Measurements from ENCODE around the gene MRPS17.
"Not testable (repeated sequence)": the region's sequence is repeated elsewhere in the genome, so short reads cannot be mapped to it uniquely, and the experiment has no call there.

MRPS17 gene

DNA sequence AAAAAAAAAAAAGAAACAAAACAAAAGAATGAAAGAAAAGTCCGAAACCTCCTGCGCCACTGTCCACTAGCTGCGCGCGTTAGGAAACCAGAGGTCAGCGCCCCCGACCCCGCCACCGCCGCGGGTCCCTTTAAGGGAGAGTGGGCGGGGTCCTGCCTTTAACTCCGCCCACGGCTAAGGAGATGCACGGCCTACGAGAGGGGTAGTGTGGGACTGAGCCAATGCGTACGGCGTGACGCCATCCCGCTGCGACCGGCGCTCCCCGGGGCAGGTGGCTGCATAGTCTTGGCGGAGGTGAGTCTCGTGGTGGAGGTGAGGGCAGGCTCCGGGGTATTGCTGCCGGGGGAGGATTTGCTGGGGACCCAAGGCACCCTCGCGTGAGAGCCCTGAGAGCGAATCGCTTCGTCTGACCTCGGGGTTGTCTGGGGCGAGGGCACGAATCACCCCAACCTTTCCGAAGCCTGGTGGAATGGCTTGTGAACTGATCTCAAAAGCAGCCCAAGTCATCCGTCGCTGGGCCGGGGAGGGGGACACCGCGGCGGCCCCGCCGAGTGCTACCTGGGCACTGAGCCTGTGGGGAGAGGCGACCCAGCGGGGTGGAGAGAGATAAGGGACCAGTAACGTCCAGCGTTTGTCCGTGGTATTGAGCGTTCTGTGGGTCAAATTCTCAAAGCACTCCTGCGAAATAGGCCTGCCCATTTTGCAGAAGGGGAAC lies at the start of gene MRPS17:
Gene MRPS17 (plus strand): TSS at position 241 of the 715 bp plus-strand sequence. CDS start 1,319 bp downstream, outside the sequence.
- peak; percentile 32 for FAIRE-seq

DNA sequence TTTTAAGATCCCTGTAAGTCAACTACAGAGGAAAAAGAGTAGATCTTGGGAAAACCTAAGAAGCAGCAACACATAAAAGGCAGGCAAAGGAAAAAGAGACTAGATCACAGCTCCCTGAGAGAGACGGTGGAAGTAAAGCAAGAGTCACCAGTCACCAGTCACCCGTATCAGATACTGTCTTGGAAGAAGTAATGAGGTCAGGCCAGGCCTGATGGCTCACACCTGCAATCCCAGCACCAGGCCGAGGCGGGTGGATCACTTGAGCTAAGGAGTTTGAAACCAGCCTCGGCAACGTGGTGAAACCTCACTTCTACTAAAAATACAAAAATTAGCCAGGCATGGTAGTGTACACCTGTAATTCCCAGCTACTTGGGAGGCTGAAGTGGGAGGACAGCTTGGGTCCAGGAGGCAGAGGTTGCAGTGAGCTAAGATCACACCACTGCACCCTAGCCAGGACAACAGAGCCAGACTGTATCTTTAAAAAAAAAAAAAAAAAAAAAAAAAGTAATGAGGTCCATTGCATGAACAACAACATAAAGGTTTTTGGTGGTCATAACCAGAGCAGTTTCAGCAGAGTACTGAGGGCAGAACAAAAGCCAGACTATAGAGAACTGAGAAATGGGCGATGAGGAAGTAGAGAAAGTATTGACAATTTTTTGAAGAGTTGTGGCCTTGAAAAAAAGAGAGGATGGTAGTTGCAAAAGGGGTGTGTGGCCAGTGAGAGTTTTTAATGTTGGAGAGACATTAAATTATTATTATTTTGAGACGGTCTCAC lies 47.5 kb upstream of the MRPS17 start:
- no peak for FAIRE-seq

DNA sequence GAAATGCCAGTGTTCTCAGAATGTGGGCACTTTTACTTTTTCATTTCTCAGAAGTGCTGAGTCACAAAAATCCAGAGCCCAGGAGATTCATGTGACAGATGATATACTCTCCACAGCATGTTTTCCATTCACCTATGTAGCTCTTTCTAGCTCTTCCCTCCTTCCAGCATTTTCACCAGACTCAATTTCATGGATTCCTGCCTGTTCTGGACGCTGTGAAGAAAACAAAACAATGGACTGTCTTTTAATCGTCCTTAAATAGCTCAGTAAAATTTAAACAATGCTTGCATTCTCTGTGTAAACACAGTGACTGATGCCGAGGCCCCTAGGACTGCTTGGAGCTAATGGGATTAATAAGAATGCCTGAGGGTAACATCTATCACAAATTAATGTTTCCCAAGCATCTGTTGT lies 38.9 kb upstream of the MRPS17 start:
- no peak for FAIRE-seq

DNA sequence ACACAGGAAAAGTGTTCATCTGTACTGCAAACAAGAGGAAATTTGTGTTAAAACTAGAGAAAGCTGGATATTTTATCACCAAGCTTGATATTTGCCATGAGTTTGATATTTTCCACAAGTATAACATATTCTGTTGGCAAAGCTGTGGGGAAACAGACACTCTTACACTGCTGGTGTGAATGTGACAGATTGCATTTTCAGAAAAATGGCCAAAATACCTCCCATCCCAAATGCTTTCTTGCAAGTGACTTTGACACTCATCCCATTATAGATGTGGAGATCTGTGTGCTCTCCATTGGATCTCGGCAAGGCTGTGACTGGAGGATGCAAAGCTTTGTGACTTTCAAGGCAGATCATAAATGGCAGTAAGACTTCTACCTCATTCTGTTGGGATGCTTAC lies 33.9 kb upstream of the MRPS17 start:
- FAIRE-seq, result no peak

DNA sequence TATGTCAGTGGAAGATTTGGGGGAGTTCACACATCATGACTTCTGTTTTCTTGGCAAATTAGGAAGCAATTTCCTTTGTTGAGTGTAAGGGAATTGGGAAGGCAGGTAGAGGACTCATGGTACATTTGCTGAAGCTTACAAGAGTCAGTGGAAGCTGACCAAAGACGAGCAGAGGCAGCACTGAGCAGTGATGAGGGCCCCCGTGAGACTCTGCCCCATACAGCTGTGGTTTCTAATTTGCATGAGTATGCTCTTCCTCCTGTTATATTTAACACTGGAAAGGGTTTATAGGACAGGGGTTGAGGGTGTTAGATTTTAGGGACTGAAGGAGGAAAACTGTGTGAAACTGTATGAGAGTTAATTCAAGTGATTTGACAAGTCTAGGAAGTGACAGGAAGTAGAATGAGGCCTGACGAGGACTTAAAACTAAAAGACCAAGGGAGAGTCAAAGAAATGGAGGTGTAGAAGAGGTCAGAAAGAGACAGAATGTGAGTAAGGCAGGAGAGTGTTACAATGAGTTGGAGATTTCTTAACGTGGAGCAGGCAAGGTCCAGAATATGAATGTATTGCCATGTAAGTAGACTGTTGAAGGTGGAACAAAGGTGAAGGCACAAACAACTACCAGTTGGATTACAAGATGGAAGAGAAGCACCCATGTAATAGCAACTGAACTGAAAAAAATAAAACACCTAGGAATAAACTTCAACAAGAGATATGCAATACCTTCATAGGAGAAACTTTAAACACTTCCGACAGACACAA lies 23.5 kb upstream of the MRPS17 start:
- FAIRE-seq, result no peak

DNA sequence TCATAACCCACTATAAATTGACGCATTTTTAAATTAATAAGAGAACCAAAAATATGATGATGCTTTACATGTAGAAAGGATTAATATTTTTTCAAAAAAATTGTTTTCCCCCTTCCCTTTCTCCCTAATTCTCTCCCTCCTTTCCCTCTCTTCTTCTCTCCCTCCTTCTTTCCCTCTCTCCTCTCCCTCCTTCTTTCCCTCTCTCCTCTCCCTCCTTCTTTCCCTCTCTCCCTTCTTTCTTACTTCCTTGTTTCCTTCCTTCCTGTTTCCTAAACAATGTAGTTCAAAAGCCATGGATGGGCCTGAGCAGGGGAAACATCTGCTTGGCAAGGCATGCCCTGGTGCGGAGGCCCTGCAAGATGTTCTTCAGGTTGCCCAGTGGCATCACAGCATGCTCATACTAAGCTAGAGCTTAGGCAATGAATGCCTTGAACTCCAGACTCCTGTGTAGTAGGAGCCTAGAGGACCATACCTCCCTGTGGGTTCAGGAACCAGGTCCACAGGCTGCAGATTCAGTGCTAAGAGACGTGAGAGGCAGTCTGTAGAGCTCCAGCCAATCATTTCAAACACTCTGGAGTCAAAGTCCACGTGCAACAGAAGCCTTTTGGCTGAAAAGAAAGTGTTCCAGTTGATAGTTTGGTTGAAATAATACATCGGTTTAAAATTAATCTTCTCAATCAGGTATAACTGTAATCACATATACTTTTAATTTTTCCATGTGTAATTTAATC lies 20.1 kb upstream of the MRPS17 start:
- no peak for FAIRE-seq

DNA sequence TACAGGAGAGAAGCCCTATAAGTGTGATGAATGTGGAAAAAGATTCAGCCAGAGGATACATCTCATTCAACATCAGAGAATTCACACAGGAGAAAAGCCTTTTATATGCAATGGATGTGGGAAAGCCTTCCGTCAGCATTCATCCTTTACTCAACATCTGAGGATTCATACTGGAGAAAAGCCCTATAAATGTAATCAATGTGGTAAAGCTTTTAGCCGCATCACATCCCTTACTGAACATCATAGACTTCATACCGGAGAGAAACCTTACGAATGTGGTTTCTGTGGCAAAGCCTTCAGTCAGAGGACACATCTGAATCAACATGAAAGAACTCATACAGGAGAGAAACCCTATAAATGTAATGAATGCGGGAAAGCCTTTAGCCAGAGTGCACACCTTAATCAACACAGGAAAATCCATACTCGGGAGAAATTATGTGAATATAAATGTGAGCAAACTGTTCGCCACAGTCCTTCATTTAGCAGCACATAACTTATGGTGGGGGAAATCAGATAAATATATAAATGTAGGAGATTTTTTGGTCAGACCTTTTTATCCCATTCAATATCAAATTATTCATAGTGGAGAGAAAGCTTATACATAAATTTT lies 12.1 kb upstream of the MRPS17 start:
- FAIRE-seq, result no peak

DNA sequence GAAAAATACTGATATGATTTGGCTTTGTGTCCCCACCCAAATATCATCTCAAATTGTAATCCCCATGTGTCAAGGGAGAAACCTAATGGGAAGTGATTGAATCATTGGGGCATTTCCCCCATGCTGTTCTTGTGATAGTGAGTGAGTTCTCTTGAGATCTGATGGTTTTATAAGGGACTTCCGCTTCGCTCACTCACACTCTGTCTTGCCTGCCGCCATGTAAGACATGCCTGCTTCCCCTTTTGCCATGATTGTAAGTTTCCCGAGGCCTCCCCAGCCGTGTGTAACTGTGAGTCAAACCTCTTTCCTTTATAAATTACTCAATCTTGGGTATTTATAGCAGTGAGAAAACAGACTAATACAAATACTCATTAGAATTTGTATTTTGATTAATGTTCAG lies 5.1 kb upstream of the MRPS17 start:
- no peak for FAIRE-seq

DNA sequence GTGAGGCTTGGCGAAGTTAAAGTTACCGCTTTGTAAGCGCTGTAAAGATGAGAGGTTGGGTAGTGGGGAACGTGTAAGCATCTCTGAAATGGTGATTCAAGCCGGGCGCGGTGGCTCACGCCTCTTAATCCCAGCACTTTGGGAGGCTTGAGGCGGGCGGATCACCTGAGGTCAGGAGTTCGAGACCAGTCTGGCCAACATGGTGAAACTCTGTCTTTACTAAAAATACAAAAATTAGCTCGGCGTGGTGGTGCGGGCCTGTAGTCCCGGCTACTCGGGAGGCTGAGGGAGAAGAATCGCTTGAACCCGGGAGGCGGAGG lies 635 bp downstream of the MRPS17 start:
- FAIRE-seq, result not testable (repeated sequence)

DNA sequence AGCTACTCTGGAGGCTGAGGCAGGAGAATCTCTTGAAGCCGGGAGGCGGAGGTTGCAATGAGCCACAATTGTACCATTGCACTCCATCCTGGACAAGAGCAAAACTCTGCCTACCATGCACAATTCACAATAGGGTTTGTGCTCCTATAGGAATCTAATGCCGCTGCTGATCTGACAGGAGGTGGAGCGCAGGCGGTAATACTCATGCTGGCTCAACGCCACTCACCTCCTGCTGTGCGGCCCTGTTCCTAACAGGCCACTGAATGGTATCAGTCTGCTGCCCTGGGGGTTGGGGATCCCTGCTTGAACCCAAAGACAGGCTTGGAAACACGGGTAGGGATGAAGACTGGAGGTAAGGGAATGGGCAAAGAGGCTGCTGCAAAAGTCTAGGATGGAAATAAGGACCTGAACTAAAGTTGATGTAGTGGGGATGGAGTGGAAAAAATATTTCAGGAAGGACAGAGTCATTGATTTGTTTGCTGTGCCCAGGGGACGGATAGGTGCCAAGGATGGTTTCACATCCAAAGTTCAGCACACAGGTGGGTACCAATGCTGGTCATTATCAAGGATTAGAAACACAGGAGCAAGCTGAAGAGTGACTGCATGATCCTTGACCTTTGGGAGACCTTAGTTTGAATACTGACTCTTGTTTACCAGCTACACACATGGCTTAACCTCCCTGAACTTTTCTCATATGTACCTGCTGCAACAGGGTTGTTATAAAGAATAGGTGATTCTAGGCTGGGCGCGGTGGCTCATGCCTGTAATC lies 2.2 kb downstream of the MRPS17 start:
- no peak for FAIRE-seq

DNA sequence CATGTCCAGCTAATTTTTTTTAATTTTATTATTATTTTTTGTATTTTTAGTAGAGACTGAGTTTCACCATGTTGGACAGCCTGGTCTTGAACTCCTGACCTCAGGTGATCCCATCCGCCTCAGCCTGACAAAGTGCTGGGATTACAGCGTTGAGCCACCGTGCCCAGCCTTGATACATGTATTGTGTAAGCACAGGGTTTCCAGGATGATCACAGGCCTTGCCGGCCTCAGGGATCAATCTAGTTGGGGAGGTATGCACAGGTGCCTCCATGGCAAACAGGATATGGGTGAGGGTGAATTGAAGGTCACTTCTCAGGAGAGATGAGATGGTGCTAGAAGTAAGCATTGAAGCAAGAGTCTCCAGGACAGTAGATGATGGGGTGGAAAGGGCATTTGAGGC lies 5.5 kb downstream of the MRPS17 start:
- no peak for FAIRE-seq

DNA sequence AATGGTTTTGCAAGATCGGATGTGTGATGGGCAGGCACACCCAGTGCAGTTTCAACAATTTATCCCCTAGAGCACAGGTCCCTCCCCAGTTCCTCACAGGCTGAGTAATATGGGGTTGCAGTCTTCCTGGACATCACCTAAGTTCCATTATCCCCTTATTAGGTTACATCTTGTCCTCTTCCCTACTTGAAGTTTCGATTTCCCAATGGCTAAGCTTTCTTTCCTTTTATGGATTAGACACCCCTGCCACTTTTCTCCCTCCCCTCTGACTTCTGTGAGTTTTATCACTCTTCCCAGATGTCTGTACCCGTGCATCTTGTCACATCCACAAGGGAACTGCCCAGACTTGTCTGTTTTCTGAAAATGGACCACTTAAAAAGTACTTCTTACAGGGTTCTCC lies 10.3 kb downstream of the MRPS17 start:
- no peak for FAIRE-seq

DNA sequence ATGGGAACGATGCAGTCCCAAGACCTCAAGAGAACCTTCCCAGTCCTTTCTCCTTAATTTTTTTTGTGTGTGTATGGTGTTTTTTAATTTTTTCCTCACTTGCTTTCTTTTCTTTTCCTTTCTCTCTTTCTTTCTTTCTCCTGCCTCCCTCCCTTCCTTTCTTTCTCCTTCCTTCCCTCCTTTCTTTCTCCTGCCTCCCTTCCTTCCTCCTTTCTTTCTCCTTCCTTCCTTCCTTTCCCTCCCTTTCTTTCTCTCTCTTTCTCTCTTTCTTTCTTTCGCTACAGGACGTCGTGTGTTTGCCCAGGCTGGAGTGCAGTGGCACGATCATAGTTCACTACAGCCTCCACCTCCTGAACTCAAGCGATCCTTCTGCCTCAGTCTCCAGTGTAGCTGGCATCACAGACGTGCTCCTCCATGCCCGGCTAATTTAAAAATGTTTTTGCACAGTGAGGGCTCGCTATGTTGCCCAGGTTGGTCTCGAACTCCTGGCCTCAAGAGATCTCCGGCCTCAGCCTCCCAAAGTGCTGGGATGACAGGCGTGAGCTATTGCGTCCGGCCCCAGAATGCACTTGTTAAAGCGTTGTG lies 12.0 kb downstream of the MRPS17 start:
- no peak for FAIRE-seq

DNA sequence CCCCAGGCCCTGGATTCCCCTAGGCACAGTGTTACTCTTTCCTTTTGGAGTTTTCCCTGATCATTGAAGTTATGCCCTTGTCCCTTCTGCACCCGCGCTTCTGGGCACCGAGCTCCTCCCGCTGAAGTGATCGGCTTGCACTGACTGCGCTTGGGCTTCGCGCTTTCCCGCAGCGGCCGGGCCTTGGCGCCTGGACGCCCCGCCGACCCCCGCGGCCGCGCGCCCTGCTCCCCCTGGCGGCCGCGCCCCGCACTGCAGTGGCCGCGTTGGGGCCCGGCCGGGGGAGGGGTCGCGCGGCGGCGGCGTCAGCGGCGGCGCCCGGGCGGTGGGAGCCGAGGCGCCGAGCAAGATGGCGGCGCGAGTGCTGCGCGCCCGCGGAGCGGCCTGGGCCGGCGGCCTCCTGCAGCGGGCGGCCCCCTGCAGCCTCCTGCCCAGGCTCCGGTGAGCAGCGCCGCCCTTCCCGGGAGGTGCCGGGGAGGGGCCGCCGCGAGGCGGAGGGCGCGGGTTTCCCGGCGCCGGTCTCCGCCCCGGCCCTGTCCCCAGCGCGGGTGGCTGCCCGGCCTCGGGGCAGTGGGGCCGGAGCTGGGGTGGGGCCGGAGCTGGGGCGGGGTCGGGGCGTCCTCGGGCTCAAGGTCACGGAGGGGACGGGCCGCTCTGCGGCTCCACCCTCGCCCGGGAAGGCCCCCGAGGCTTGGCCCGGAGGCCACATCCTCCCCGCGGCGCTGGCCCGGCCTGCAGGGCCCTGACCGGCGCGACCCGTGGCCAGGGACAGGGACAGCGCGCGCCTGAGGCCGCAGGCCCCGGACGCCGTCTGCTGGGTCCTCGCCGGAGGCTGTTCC lies 12.8 kb downstream of the MRPS17 start, which contains the start of gene NIPSNAP2:
Gene NIPSNAP2 (plus strand): TSS at position 325 of the 839 bp plus-strand sequence. CDS start 25 bp downstream, at position 350.
- no peak for FAIRE-seq

DNA sequence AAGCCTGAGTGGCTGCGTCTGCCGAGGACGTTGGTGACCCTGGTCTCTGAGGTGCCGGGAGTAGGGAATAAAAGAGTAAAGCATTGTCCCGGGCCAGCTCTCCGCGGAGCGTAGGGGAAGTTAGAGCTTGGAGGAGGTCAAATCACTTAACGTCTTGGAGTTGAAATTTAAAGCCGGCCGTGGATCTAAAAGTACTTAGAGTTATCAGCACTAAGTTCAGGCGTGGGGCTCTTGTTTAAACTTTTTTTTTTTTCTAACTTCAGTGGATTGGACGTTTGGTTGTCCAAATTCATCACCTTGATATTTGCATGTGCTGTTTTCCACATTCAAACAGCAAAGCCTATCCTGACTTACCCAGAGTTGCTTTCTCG lies 13.4 kb downstream of the MRPS17 start:
- peak; percentile 47 for FAIRE-seq

DNA sequence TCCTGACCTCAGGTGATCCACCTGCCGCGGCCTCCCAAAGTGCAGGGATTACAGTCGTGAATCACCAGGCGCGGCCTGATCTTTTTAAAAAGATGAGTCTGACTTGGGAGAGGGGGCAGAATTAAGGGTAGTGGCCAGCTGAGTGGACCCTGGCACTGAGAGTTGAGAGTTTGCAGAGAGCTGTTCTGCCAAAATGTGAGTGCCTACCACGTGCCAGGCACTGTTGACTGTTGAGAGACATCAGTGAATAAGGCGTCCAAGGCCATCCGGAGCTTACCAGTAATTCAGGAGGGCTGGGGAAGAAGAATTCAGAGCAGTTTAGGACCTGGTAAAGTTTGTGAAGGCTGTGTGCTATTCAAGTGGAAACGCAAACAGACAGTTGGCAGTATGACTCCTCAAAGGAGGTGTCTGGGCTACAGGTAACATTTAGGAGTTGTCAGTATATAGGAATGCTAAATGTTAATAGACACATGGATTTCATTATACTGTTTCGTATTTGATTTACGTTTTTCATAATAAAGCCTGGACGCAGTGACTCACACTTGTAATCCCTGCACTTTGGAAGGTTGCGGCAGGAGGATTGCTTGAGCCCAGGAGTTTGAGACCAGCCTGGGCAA lies 14.2 kb downstream of the MRPS17 start:
- no peak for FAIRE-seq

DNA sequence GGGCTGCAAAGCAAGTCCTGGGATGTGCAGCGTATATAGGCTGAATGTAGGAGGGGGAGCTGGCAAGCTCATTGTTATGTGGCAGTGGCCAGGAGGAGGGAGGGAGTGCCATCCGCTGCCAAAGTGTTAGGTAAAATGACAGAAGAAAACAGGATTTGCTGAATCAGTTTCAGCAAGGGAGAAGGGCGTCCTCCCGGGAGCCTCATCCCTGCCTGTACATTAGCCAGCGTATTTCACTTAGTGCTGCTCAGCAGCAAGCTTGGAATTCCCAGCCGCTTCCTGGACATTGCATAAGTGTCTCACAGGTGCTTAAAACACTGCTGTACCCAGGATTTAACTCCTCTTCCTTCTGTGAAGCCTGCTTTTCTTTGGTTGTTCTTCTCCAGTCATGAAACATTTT lies 15.2 kb downstream of the MRPS17 start:
- FAIRE-seq, result no peak

DNA sequence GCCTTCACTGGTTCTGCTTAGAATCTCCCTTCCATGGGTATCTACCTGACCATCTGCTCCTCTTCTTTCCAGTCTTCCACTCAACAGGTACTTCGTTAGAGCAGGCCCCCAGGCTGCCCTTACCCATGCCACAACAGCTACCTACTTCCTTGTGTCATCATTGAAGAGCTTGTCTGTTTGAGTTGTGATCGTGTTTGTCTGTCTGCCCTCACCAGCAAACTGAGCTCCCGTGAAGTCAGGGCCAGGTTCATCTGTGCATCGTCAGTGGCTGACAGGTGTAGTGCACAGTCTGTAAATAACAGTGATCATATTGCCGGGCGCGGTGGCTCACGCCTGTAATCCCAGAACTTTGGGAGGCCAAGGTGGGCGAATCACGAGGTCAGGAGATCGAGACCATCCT lies 17.7 kb downstream of the MRPS17 start:
- no peak for FAIRE-seq

DNA sequence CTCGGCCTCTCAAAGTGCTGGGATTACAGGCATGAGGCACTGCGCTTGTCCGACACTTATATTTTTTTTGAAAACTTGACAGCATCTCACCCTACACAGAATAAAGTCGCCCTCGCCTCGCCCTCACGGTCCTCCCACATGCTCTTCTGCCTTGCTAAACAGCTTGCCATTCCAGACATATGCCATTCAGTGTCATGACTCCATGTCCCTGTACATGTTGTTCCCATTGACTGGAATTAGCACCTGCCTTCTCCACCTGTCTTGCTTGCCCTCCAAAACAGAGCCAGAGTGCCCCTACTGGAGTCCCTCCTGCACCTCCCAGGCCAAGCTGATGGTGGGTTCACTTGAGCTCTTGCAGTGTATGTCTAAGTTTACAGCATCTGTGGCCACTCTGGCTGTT lies 18.9 kb downstream of the MRPS17 start:
- FAIRE-seq, result no peak

DNA sequence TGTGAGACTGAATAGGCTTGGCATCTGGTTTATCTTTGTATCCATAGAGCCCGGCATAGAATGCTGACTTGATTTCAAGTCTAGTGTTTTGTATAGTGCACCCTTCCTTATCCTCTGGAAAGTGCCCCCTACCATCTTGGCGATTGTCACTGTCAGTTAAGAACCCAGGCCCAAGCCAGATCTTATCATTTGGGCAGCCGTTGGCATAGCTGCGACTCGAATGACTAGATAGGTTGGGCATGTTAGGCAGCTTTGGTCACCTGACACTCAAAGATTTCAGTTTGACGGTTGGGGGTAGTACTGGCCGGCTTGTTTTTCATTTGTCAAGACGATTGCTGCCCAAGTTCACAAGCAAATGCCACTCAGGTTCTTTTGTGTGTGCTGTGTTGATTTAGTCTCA lies 19.3 kb downstream of the MRPS17 start:
- no peak for FAIRE-seq
